ENCODE measurements around the gene SLC39A8.
"Not testable (repeated sequence)": the region's sequence is repeated elsewhere in the genome, so short reads cannot be mapped to it uniquely, and the experiment has no call there.

SLC39A8 gene

GRCh38 chr4:102298716-102299115 is 46.6 kb downstream of the SLC39A8 start:
- no peak for DNase-seq

- DNase-seq, result no peak
Observed at GRCh38 chr4:102295153-102295862, 50.0 kb downstream of the SLC39A8 start.

GRCh38 chr4:102288497-102288896 is 56.8 kb downstream of the SLC39A8 start:
- DNase-seq, result no peak

- DNase-seq, result no peak
Observed at GRCh38 chr4:102285831-102286230, 59.5 kb downstream of the SLC39A8 start.

GRCh38 chr4:102281171-102281839 is 64.0 kb downstream of the SLC39A8 start:
- DNase-seq, result no peak

- not testable (repeated sequence) for DNase-seq
Observed at GRCh38 chr4:102273317-102273716, 72.0 kb downstream of the SLC39A8 start.

GRCh38 chr4:102272318-102272717 is 73.0 kb downstream of the SLC39A8 start:
- no peak for DNase-seq

- DNase-seq, result no peak
Observed at GRCh38 chr4:102268355-102268754, 76.9 kb downstream of the SLC39A8 start.

GRCh38 chr4:102263024-102263787 is 82.1 kb downstream of the SLC39A8 start:
- DNase-seq, result no peak

GRCh38 chr4:102259702-102260101 is 85.6 kb downstream of the SLC39A8 start:
- no peak for DNase-seq

GRCh38 chr4:102259081-102259480 is 86.2 kb downstream of the SLC39A8 start:
- no peak for DNase-seq

- no peak for DNase-seq
Observed at GRCh38 chr4:102256321-102256720, 89.0 kb downstream of the SLC39A8 start.

- DNase-seq, result no peak
Observed at GRCh38 chr4:102253860-102254259, 91.4 kb downstream of the SLC39A8 start.

- DNase-seq, result no peak
Observed at GRCh38 chr4:102252171-102252570, 93.1 kb downstream of the SLC39A8 start.

- peak; percentile 6 for DNase-seq
Observed at GRCh38 chr4:102250341-102250740, 94.9 kb downstream of the SLC39A8 start.

GRCh38 chr4:102247041-102247440 is 98.2 kb downstream of the SLC39A8 start:
- DNase-seq, result no peak

- DNase-seq, result no peak
Observed at GRCh38 chr4:102246416-102246815, 98.9 kb downstream of the SLC39A8 start.

- DNase-seq, result no peak
Observed at GRCh38 chr4:102244878-102245535, 100.3 kb downstream of the SLC39A8 start.

GRCh38 chr4:102243296-102243695 is 102.0 kb downstream of the SLC39A8 start:
- DNase-seq, result not testable (repeated sequence)

- peak; percentile 4 for DNase-seq
Observed at GRCh38 chr4:102234243-102234838, 110.9 kb downstream of the SLC39A8 start.

- DNase-seq, result no peak
Observed at GRCh38 chr4:102230194-102230593, 115.1 kb downstream of the SLC39A8 start.

- DNase-seq, result no peak
Observed at GRCh38 chr4:102227388-102227787, 117.9 kb downstream of the SLC39A8 start.

GRCh38 chr4:102223461-102223860 is 121.8 kb downstream of the SLC39A8 start:
- DNase-seq, result no peak
